ENCODE results near the gene SHOC2. TPM values are rescaled to one million over a fixed set of nuclear protein-coding genes. Genes with fewer than 3 reads are reported as not detected.

SHOC2 gene
- total RNA-seq = 35.7 and 36.0 TPM in 2 replicates

DNA sequence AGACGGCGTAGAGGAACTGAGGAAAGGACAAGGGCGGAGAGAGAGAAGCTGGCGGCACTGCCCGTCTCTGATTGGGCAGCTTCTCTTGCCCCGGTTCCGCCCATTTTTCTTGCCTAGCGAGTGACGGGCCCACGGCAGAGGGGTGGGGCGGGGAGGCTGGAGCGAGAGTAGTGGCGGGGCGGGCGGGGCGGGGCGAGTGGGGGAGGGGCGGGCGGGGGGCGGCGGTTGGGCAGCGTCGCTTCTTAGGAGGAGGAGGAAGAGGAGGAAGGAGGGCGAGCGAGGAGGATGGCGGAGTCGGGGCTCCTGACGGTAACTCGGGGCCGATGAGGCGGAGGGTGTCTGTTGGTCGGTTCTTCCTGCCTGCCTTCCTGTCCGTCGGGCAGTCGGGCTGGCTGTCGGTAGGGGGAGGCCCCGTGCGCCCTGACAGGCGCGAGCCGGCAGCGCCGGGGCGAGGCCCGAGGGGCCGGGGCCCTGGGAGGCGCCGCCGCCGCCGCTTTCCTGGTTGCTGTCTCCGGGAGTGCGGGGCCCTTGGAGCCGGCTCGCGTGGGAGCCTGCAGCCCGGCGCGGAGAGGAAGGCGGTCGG, at the start of gene SHOC2:
Gene SHOC2, plus strand, starts transcription at position 256 of the 583 bp plus-strand sequence. CDS start 44,755 bp downstream, outside the sequence.

DNA sequence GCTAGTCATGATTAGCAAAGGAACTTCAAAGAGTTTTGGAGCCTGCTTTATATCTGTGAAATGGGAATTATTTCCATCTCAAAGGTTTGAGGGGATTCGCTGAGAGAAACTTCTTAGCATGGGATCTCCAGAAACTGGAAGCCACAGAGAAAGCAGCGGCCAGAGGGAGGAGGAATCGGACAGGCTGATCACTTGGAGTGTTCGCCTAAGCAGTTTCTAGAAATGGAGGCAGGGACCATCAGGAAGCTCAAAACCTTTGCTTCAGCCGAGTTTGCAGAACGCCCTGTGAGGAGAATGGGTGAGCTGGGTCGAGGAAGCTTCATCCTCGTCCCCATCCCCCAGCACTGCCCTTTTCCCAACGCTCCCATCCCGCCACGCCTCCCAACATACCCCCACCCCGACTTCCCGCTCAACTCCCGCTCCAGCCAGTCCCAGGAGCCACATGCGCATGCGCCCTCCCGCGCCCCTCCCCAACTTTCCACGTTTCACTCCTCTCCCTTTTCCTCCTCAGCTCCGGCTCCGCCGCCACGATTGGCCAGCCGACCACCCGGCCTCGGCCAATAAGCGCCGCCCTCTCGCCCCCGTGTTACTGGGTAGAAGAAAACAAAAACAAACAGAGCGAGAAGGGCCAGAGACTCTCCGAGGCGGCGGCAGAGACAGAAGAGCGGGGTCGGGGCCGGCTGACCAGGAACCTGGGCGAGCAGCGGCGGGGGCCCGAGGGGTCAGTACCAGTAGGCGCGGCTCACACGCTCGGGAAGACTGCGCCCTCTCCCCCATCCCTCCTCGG, 47.9 kb upstream of the SHOC2 start, which contains the start of gene PDCD4:
Gene PDCD4, plus strand, starts transcription at position 631 of the 787 bp plus-strand sequence. CDS start 4,100 bp downstream, outside the sequence.

DNA sequence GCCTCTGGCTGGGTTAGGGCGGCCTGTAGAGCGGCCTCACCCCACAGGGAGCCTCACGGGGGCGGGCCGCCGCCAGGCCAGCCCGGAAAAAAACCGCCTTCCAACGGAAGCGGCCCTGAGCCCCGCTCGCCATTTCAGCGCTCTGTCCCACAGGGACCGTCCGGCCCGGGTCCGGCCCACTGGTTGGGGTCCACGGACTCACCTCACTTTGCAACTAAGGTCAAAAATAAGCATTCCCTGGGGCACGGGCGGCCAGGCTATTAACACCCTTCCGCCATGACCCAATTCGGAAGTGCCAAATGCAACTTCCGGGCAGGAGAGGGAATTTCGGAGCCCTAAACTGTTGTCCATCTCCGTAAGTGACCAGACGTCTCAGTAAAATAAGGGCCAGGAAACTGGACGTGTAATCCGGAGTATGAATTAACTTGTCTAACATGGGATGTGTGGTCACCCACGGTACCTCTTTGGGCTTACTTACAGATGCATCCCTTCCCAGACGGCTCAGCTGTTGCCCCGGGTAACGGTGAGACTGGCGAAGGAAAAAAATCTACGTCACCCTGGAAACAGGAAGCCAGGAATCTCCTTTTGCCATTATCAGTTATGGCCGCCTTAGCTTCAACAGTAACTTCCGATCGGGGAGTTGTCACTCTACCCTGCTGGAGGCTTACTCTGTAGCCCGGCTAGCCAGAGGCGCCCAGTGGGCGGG, 608 bp upstream of the SHOC2 start, which contains the start of gene BBIP1:
Gene BBIP1, minus strand, starts transcription at position 538 of the 706 bp plus-strand sequence. CDS start 1,023 bp downstream, outside the sequence.

Other genes starting within 250 kb of the SHOC2 start
- 65.3 and 78.6 TPM in 2 replicates for gene PDCD4, start 47.7 kb upstream of the SHOC2 start, total RNA-seq
- gene BBIP1, start 424 bp upstream of the SHOC2 start, total RNA-seq = 9.2 and 17.1 TPM in 2 replicates
- gene ADRA2A, start 157.4 kb downstream of the SHOC2 start, total RNA-seq = not detected in 2 replicates